A549 (cell line): Measurements from ENCODE around the gene NPBWR2.

Experiments used
- KDM1A ChIP-seq: fragments of 200-600 bp; sonication (generic); IDR thresholded peaks from 2 replicates; pipeline ENCODE4 v1.6.1; 2016; ENCODE audit warnings: low read depth, mild to moderate bottlenecking
- MAFK ChIP-seq: fragments of 450-650 bp; IDR thresholded peaks from 2 replicates; pipeline ENCODE4 v1.6.1; 2014; ENCODE audit not compliant: partially characterized antibody
- POLR2A ChIP-seq: IDR thresholded peaks from 2 replicates; pipeline ENCODE4 v1.6.1; 2012; ENCODE audit warnings: mild to moderate bottlenecking, low read length
- TF ChIP-seq, protein P1 (sequence below): fragments of >200 bp; sonication (Bioruptor Twin); formaldehyde crosslinking; IDR thresholded peaks from 3 replicates; pipeline ENCODE4 v1.5.1; 2016

- TF ChIP-seq MAFK (no peak), KDM1A (no peak), POLR2A (no peak)
- TF ChIP-seq, protein P1, sequence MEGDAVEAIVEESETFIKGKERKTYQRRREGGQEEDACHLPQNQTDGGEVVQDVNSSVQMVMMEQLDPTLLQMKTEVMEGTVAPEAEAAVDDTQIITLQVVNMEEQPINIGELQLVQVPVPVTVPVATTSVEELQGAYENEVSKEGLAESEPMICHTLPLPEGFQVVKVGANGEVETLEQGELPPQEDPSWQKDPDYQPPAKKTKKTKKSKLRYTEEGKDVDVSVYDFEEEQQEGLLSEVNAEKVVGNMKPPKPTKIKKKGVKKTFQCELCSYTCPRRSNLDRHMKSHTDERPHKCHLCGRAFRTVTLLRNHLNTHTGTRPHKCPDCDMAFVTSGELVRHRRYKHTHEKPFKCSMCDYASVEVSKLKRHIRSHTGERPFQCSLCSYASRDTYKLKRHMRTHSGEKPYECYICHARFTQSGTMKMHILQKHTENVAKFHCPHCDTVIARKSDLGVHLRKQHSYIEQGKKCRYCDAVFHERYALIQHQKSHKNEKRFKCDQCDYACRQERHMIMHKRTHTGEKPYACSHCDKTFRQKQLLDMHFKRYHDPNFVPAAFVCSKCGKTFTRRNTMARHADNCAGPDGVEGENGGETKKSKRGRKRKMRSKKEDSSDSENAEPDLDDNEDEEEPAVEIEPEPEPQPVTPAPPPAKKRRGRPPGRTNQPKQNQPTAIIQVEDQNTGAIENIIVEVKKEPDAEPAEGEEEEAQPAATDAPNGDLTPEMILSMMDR: no peak
Observed at GRCh38 chr20:64154590-64155257, 47.4 kb upstream of the NPBWR2 start.
